Measurements from ENCODE around the gene SERPINA4. TPM values are rescaled to one million over a fixed set of nuclear protein-coding genes. Genes with fewer than 3 reads are reported as not detected.

SERPINA4 gene
- total and polyA plus RNA-seq, 2 of the 13 experiments (the other 11 are each of a cell fraction or from before 2014, with no cell fraction given): 39.1 to 57.8 TPM

- TF ChIP-seq ZBTB14 (CRISPR knock-in tag; IDR thresholded peaks at IDR 0.05) (no peak), REST (IDR thresholded peaks at IDR 0.05; ENCODE audit: borderline replicate concordance in 1 of 2, low read depth in 1 of 2, low read length in 2 of 2) (0 out of 4 replicates have a peak, but pooled peaks of 1 of the 2 experiments have one; percentile 13), ARHGAP35 (CRISPR knock-in tag; IDR thresholded peaks at IDR 0.05; ENCODE audit: borderline replicate concordance) (0 out of 2 replicates have a peak, but pooled peaks have one; percentile 3), MTA3 (CRISPR knock-in tag; IDR thresholded peaks at IDR 0.05) (no peak), ZNF558 (CRISPR knock-in tag; IDR thresholded peaks at IDR 0.05; ENCODE audit: borderline replicate concordance) (no peak), TCF7 (IDR thresholded peaks at IDR 0.05; ENCODE audit: low read depth) (no peak), ZNF337 (CRISPR knock-in tag; IDR thresholded peaks at IDR 0.05; ENCODE audit: borderline replicate concordance, low read depth) (no peak), ZNF3 (CRISPR knock-in tag; IDR thresholded peaks at IDR 0.05) (no peak), ZNF253 (CRISPR knock-in tag; IDR thresholded peaks at IDR 0.05; ENCODE audit: borderline replicate concordance) (no peak), MIER2 (CRISPR knock-in tag; IDR thresholded peaks at IDR 0.05) (no peak), GMEB1 (CRISPR knock-in tag; IDR thresholded peaks at IDR 0.05; ENCODE audit: borderline replicate concordance) (no peak), ELK4 (CRISPR knock-in tag; IDR thresholded peaks at IDR 0.05; ENCODE audit: borderline replicate concordance) (no peak), GATA4 (IDR thresholded peaks at IDR 0.05; ENCODE audit: borderline replicate concordance, low read depth) (no peak), TIGD3 (CRISPR knock-in tag; IDR thresholded peaks at IDR 0.05; ENCODE audit: borderline replicate concordance) (no peak), CENPT (CRISPR knock-in tag; IDR thresholded peaks at IDR 0.05; ENCODE audit: low read depth) (no peak), ZNF207 (IDR thresholded peaks at IDR 0.05; ENCODE audit: borderline replicate concordance) (no peak), E2F2 (CRISPR knock-in tag; IDR thresholded peaks at IDR 0.05; ENCODE audit: borderline replicate concordance) (no peak)
Measured at GRCh38 chr14:94560751-94561655, at the start of gene SERPINA4 (continued).

Measured in HepG2 (cell line).